Breast epithelium (tissue), 3 donors: ENCODE data around the gene CYSLTR2.

Source experiments
- CTCF ChIP-seq, 3 donors: fragments of 450-650 bp; IDR thresholded peaks; one replicate each; pipeline ENCODE4 v1.5.1; 2016 to 2017; ENCODE audit warnings: antibody characterized with exemption in 3 of 3, mild to moderate bottlenecking in 3 of 3, moderate library complexity in 3 of 3
- POLR2AphosphoS5 ChIP-seq, 3 donors: sonication (generic); formaldehyde crosslinking; IDR thresholded peaks; one replicate each; pipeline ENCODE4 v1.6.1; 2017; ENCODE audit warnings: antibody characterized with exemption in 3 of 3

GRCh38 chr13:48646791-48647190, 6.9 kb upstream of the CYSLTR2 start:
- TF ChIP-seq CTCF (IDR thresholded peaks at IDR 0.05) (no peak), POLR2AphosphoS5 (IDR thresholded peaks at IDR 0.05) (no peak)
